ENCODE results near the gene MTHFD1L. TPM values are rescaled to one million over a fixed set of nuclear protein-coding genes. Genes with fewer than 3 reads are reported as not detected.
A peak's percentile ranks its signal among the peaks of the same experiment; 100 is the strongest.

The MTHFD1L gene
- total RNA-seq, 1 donor from 2014 or later = 59.1 TPM

- Mint-ChIP-seq H3K27ac (peak overlapping the region; percentile 98), H3K27me3 (ENCODE audit: low read depth) (no peaks in the 10 kb centered on the region), H3K36me3 (peaks cover 2% of the 10 kb centered on the region), H3K4me1 (peaks cover 39% of the 10 kb centered on the region), H3K9me3 (no peaks in the 10 kb centered on the region), H3K4me3 (no peak overlapping the region)
- no peak for DNase-seq (ENCODE audit: low spot score in 2 of 2, unreplicated experiment in 2 of 2)
- no peak for TF ChIP-seq CTCF (IDR thresholded peaks at IDR 0.05; ENCODE audit: unreplicated experiment)
Measured at GRCh38 chr6:151016107-151016506, 150.6 kb downstream of the MTHFD1L start.

GRCh38 chr6:151018046-151018445, 152.5 kb downstream of the MTHFD1L start:
- Mint-ChIP-seq H3K27me3 (ENCODE audit: low read depth) (no peaks in the 10 kb centered on the region), H3K4me1 (peaks cover 29% of the 10 kb centered on the region), H3K9me3 (no peaks in the 10 kb centered on the region), H3K27ac (no peak overlapping the region), H3K4me3 (no peak overlapping the region), H3K36me3 (peaks cover 2% of the 10 kb centered on the region)
- no peak for TF ChIP-seq CTCF (IDR thresholded peaks at IDR 0.05; ENCODE audit: unreplicated experiment)
- no peak for DNase-seq (ENCODE audit: low spot score in 2 of 2, unreplicated experiment in 2 of 2)

- H3K4me1 Mint-ChIP-seq = peaks cover 33% of the 10 kb centered on the region
- TF ChIP-seq CTCF (IDR thresholded peaks at IDR 0.05; ENCODE audit: unreplicated experiment) = no peak
- H3K36me3 Mint-ChIP-seq = peaks cover 6% of the 10 kb centered on the region
- no peak for DNase-seq (ENCODE audit: low spot score in 2 of 2, unreplicated experiment in 2 of 2)
- H3K9me3 Mint-ChIP-seq = no peaks in the 10 kb centered on the region
- no peak overlapping the region for H3K4me3 Mint-ChIP-seq
- H3K27ac Mint-ChIP-seq = no peak overlapping the region
- H3K27me3 Mint-ChIP-seq (ENCODE audit: low read depth) = no peaks in the 10 kb centered on the region
Measured at GRCh38 chr6:151018911-151019782, 153.6 kb downstream of the MTHFD1L start.

- TF ChIP-seq CTCF (IDR thresholded peaks at IDR 0.05; ENCODE audit: unreplicated experiment) = no peak
- no peak for DNase-seq (ENCODE audit: low spot score in 2 of 2, unreplicated experiment in 2 of 2)
- Mint-ChIP-seq H3K36me3 (peaks cover 4% of the 10 kb centered on the region), H3K27ac (no peak overlapping the region), H3K4me1 (peaks cover 13% of the 10 kb centered on the region), H3K27me3 (ENCODE audit: low read depth) (no peaks in the 10 kb centered on the region), H3K4me3 (peak overlapping the region; percentile 5), H3K9me3 (no peaks in the 10 kb centered on the region)
Measured at GRCh38 chr6:151021896-151022295, 156.4 kb downstream of the MTHFD1L start.

- peaks cover 9% of the 10 kb centered on the region for H3K36me3 Mint-ChIP-seq
- H3K27me3 Mint-ChIP-seq (ENCODE audit: low read depth) = no peaks in the 10 kb centered on the region
- DNase-seq (ENCODE audit: low spot score in 2 of 2, unreplicated experiment in 2 of 2) = no peak
- peaks cover 10% of the 10 kb centered on the region for H3K4me1 Mint-ChIP-seq
- no peak for TF ChIP-seq CTCF (IDR thresholded peaks at IDR 0.05; ENCODE audit: unreplicated experiment)
- no peak overlapping the region for H3K4me3 Mint-ChIP-seq
- H3K9me3 Mint-ChIP-seq = peaks cover 4% of the 10 kb centered on the region
- H3K27ac Mint-ChIP-seq = no peak overlapping the region
Measured at GRCh38 chr6:151022492-151022891, 157.0 kb downstream of the MTHFD1L start.

Measured in mesothelial cell of epicardium (in vitro differentiated cells).